Neural cell (in vitro differentiated cells): ENCODE results near the gene LMO7. TPM values are rescaled to one million over a fixed set of nuclear protein-coding genes. Genes with fewer than 3 reads are reported as not detected.

ENCODE experiments used
- H2AFZ ChIP-seq: fragments of 200-600, 300-800 bp; sonication (generic), shearing (Covaris generic); 2 replicates; pipeline ENCODE4 v1.6.0; 2014; ENCODE audit warnings: low read depth, mild to moderate bottlenecking, antibody characterized with exemption, low read length, moderate library complexity
- H3F3A ChIP-seq: fragments of 200-600 bp; shearing (Covaris generic); 2 replicates; pipeline ENCODE4 v1.6.1; 2016; ENCODE audit warnings: mild to moderate bottlenecking, moderate library complexity, mixed read lengths, antibody characterized with exemption, low read length; ENCODE audit not compliant: insufficient read depth, poor library complexity, severe bottlenecking
- H3K27ac ChIP-seq: fragments of 200-600, 300-800 bp; sonication (generic), shearing (Covaris generic); 2 replicates; pipeline ENCODE4 v1.5.1; 2014; ENCODE audit warnings: mild to moderate bottlenecking, low read length, moderate library complexity
- H3K27me3 ChIP-seq: fragments of 300-800, 200-600 bp; sonication (generic), shearing (Covaris generic); 2 replicates; pipeline ENCODE4 v1.6.0; 2014; ENCODE audit warnings: mild to moderate bottlenecking, low read depth, low read length, moderate library complexity; ENCODE audit not compliant: insufficient read depth
- H3K36me3 ChIP-seq: fragments of 300-800, 200-600 bp; sonication (generic), shearing (Covaris generic); 2 replicates; pipeline ENCODE4 v1.5.1; 2014; ENCODE audit warnings: mild to moderate bottlenecking, antibody characterized with exemption, low read length, moderate library complexity; ENCODE audit not compliant: insufficient read depth
- H3K4me2 ChIP-seq: fragments of 300-800, 200-600 bp; sonication (generic), shearing (Covaris generic); 2 replicates; pipeline ENCODE4 v1.6.0; 2014; ENCODE audit warnings: mild to moderate bottlenecking, low read length
- H3K4me3 ChIP-seq: fragments of 300-800, 200-600 bp; sonication (generic), shearing (Covaris generic); 2 replicates; pipeline ENCODE4 v1.5.1; 2014; ENCODE audit warnings: mild to moderate bottlenecking, low read length, moderate library complexity
- H3K79me2 ChIP-seq: fragments of 200-600 bp; shearing (Covaris generic); replicated peaks from 2 replicates; pipeline ENCODE4 v1.6.0; 2014; ENCODE audit warnings: mild to moderate bottlenecking, low read length, moderate library complexity; ENCODE audit not compliant: insufficient read depth
- H3K9ac ChIP-seq: fragments of 300-800, 200-600 bp; sonication (generic), shearing (Covaris generic); 2 replicates; pipeline ENCODE4 v1.6.1; 2016; ENCODE audit warnings: mild to moderate bottlenecking, low read length, mixed read lengths
- H3K9me2 ChIP-seq: fragments of 200-600 bp; shearing (Covaris generic); 2 replicates; pipeline ENCODE4 v1.6.1; 2016; ENCODE audit warnings: mild to moderate bottlenecking, low read length, mixed read lengths; ENCODE audit not compliant: insufficient read depth
- H3K9me3 ChIP-seq: fragments of 200-600, 300-800 bp; sonication (generic), shearing (Covaris generic); 2 replicates; pipeline ENCODE4 v1.6.1; 2016; ENCODE audit warnings: mild to moderate bottlenecking, mixed run types, low read length, moderate library complexity, mixed read lengths
- H4K20me1 ChIP-seq: fragments of 200-600 bp; shearing (Covaris generic); 2 replicates; pipeline ENCODE4 v1.6.1; 2016; ENCODE audit warnings: mild to moderate bottlenecking, mixed run types; ENCODE audit not compliant: insufficient read depth
- EP300 ChIP-seq: fragments of 450-650 bp; conservative IDR thresholded peaks from 2 replicates; pipeline ENCODE4 v1.6.1; 2014; ENCODE audit warnings: antibody characterized with exemption, mild to moderate bottlenecking, moderate library complexity; ENCODE audit not compliant: poor library complexity, severe bottlenecking
- EZH2 ChIP-seq: fragments of 200-600, 300-800 bp; shearing (Covaris generic), sonication (generic); IDR thresholded peaks from 2 replicates; pipeline ENCODE4 v1.6.1; 2014; ENCODE audit warnings: antibody characterized with exemption, low read length, borderline replicate concordance, mild to moderate bottlenecking; ENCODE audit not compliant: insufficient read depth, poor library complexity, severe bottlenecking
- MXI1 ChIP-seq: fragments of 450-650 bp; conservative IDR thresholded peaks from 2 replicates; pipeline ENCODE4 v1.6.1; 2014; ENCODE audit warnings: antibody characterized with exemption, mild to moderate bottlenecking; ENCODE audit not compliant: poor library complexity, severe bottlenecking
- POLR2AphosphoS5 ChIP-seq: IDR thresholded peaks from 2 replicates; pipeline ENCODE4 v1.6.1; 2012
- RAD21 ChIP-seq: fragments of 450-650 bp; conservative IDR thresholded peaks from 2 replicates; pipeline ENCODE4 v1.6.1; 2014; ENCODE audit warnings: antibody characterized with exemption, mild to moderate bottlenecking, moderate library complexity
- REST ChIP-seq: IDR thresholded peaks from 2 replicates; pipeline ENCODE4 v1.6.1; 2012; ENCODE audit warnings: borderline replicate concordance
- SMC3 ChIP-seq: fragments of 450-650 bp; conservative IDR thresholded peaks from 2 replicates; pipeline ENCODE4 v1.6.1; 2014; ENCODE audit warnings: antibody characterized with exemption, mild to moderate bottlenecking, moderate library complexity; ENCODE audit not compliant: poor library complexity
- TAF1 ChIP-seq: IDR thresholded peaks from 2 replicates; pipeline ENCODE4 v1.6.1; 2012; ENCODE audit warnings: low read depth
- polyA plus RNA-seq: library from polyadenylated mRNA; depleted of rRNA; stranded (reverse); fragments of >200 nt; gene quantifications from 2 replicates; pipeline ENCODE4 v1.2.3, GENCODE V29; 2014
- TF ChIP-seq, protein P1 (sequence below): fragments of 450-650 bp; IDR thresholded peaks from 2 replicates; pipeline ENCODE4 v1.5.1; 2014; ENCODE audit warnings: antibody characterized with exemption, mild to moderate bottlenecking, moderate library complexity; ENCODE audit not compliant: poor library complexity, severe bottlenecking

The LMO7 gene
- polyA plus RNA-seq, 1 donor from 2014 or later = 14.2 TPM

GRCh38 chr13:75873494-75873893 is 237.4 kb downstream of the LMO7 start:
- no peaks in the 10 kb centered on the region for H3K27me3 ChIP-seq
- H3F3A ChIP-seq = no peaks in the 10 kb centered on the region
- no peaks in the 10 kb centered on the region for H3K36me3 ChIP-seq
- H4K20me1 ChIP-seq = no peaks in the 10 kb centered on the region
- H2AFZ ChIP-seq = no peak overlapping the region
- no peak for TF ChIP-seq RAD21
- TF ChIP-seq SMC3 = no peak
- no peak for TF ChIP-seq TAF1
- no peak for TF ChIP-seq REST
- TF ChIP-seq POLR2AphosphoS5 = no peak
- no peak for TF ChIP-seq EP300
- TF ChIP-seq, protein P1, sequence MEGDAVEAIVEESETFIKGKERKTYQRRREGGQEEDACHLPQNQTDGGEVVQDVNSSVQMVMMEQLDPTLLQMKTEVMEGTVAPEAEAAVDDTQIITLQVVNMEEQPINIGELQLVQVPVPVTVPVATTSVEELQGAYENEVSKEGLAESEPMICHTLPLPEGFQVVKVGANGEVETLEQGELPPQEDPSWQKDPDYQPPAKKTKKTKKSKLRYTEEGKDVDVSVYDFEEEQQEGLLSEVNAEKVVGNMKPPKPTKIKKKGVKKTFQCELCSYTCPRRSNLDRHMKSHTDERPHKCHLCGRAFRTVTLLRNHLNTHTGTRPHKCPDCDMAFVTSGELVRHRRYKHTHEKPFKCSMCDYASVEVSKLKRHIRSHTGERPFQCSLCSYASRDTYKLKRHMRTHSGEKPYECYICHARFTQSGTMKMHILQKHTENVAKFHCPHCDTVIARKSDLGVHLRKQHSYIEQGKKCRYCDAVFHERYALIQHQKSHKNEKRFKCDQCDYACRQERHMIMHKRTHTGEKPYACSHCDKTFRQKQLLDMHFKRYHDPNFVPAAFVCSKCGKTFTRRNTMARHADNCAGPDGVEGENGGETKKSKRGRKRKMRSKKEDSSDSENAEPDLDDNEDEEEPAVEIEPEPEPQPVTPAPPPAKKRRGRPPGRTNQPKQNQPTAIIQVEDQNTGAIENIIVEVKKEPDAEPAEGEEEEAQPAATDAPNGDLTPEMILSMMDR = no peak
- no peak for TF ChIP-seq EZH2
- no peak for TF ChIP-seq MXI1
- no peaks in the 10 kb centered on the region for H3K9me3 ChIP-seq
- H3K79me2 ChIP-seq = no peaks in the 10 kb centered on the region
- no peaks in the 10 kb centered on the region for H3K9me2 ChIP-seq
- no peak overlapping the region for H3K9ac ChIP-seq
- H3K4me3 ChIP-seq = no peak overlapping the region
- no peak overlapping the region for H3K4me2 ChIP-seq
- no peak overlapping the region for H3K27ac ChIP-seq

DNA sequence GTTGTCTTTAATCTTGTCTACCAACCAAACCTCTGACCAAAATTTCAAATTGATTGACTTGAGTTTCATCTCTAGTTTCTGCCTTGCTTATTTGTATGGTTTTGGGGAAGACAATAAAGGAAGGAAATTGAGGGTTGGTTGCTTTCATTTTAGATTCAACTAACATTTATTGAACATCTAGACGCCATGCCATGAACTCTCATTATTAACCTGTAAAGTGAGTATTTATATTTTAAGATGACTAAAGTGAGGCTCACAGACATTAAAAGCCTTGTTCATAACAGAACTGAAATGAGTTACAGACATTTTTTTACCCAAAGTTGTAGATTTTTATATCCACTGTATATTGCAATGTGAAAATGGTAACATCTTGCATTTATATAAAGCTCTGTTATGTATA is 239.3 kb downstream of the LMO7 start:
- H3K4me2 ChIP-seq = no peak overlapping the region
- no peaks in the 10 kb centered on the region for H4K20me1 ChIP-seq
- no peaks in the 10 kb centered on the region for H3F3A ChIP-seq
- no peak overlapping the region for H3K4me3 ChIP-seq
- no peaks in the 10 kb centered on the region for H3K79me2 ChIP-seq
- no peaks in the 10 kb centered on the region for H3K9me2 ChIP-seq
- H3K9ac ChIP-seq = no peak overlapping the region
- no peak overlapping the region for H3K27ac ChIP-seq
- H3K27me3 ChIP-seq = no peaks in the 10 kb centered on the region
- H3K9me3 ChIP-seq = no peaks in the 10 kb centered on the region
- TF ChIP-seq TAF1 (no peak), REST (no peak), RAD21 (no peak), MXI1 (no peak), EZH2 (no peak), EP300 (no peak), SMC3 (no peak), POLR2AphosphoS5 (no peak)
- TF ChIP-seq, protein P1 = no peak
- no peak overlapping the region for H2AFZ ChIP-seq
- H3K36me3 ChIP-seq = no peaks in the 10 kb centered on the region
